HG03571 (cell line): ENCODE results near the gene IDH3A.
A peak's percentile ranks its signal among the peaks of the same experiment; 100 is the strongest.
"Not testable (repeated sequence)": the region's sequence is repeated elsewhere in the genome, so short reads cannot be mapped to it uniquely, and the experiment has no call there.

Experiments
- ATAC-seq: cut with Tn5 transposase; IDR thresholded peaks from one replicate; pipeline ENCODE4 v1.9.1; 2021; ENCODE audit not compliant: unreplicated experiment

Gene IDH3A

GRCh38 chr15:78129077-78129750 is 19.9 kb upstream of the IDH3A start:
- no peak for ATAC-seq

- no peak for ATAC-seq
These were observed 19.3 kb upstream of the IDH3A start for GRCh38 chr15:78129751-78130287.

GRCh38 chr15:78130466-78131294 is 18.5 kb upstream of the IDH3A start:
- peak; percentile 34 for ATAC-seq

GRCh38 chr15:78131295-78132061 is 17.7 kb upstream of the IDH3A start, which contains the start of gene CIB2:
CIB2 (minus strand) TSS chr15:78131445; CDS start chr15:78131215, 230 bp downstream.
- ATAC-seq, result peak; percentile 75

- ATAC-seq, result no peak
These were observed 15.4 kb upstream of the IDH3A start for GRCh38 chr15:78133801-78134200.

GRCh38 chr15:78139578-78139977 is 9.6 kb upstream of the IDH3A start:
- no peak for ATAC-seq

GRCh38 chr15:78140292-78140691 is 8.9 kb upstream of the IDH3A start:
- no peak for ATAC-seq

GRCh38 chr15:78142332-78142731 is 6.8 kb upstream of the IDH3A start:
- no peak for ATAC-seq

- ATAC-seq, result no peak
These were observed 2.6 kb upstream of the IDH3A start for GRCh38 chr15:78146425-78147154.

- no peak for ATAC-seq
These were observed 1.6 kb upstream of the IDH3A start for GRCh38 chr15:78147566-78147965.

- ATAC-seq, result peak; percentile 5
These were observed 632 bp upstream of the IDH3A start for GRCh38 chr15:78148392-78149067.

GRCh38 chr15:78149805-78150751 is 916 bp downstream of the IDH3A start:
- no peak for ATAC-seq

GRCh38 chr15:78151075-78151474 is 1.9 kb downstream of the IDH3A start:
- not testable (repeated sequence) for ATAC-seq

GRCh38 chr15:78154955-78155354 is 5.8 kb downstream of the IDH3A start:
- ATAC-seq, result no peak

- ATAC-seq, result no peak
These were observed 6.3 kb downstream of the IDH3A start for GRCh38 chr15:78155355-78155939.

- ATAC-seq, result no peak
These were observed 7.5 kb downstream of the IDH3A start for GRCh38 chr15:78156653-78157052.

- ATAC-seq, result no peak
These were observed 8.0 kb downstream of the IDH3A start for GRCh38 chr15:78157203-78157602.

GRCh38 chr15:78159395-78159794 is 10.2 kb downstream of the IDH3A start:
- no peak for ATAC-seq

- ATAC-seq, result no peak
These were observed 12.9 kb downstream of the IDH3A start for GRCh38 chr15:78162038-78162437.
